Testis (tissue), 2 donors: Measurements from ENCODE around the gene TSC22D2.

Experiments
- POLR2A ChIP-seq: fragments of 450-650 bp; IDR thresholded peaks from one replicate; pipeline ENCODE4 v1.6.1; 2017; ENCODE audit warnings: antibody characterized with exemption, mild to moderate bottlenecking, moderate library complexity
- TF ChIP-seq, protein P1 (sequence below), 3 experiments: fragments of 450-650 bp in 2 of 3; fragments of 200-600 bp in 1 of 3; sonication (generic) in 1 of 3; IDR thresholded peaks; one replicate each; pipeline ENCODE4 v1.5.1; 2016 to 2019; ENCODE audit warnings: antibody characterized with exemption in 3 of 3, mild to moderate bottlenecking in 2 of 3, moderate library complexity in 1 of 3

DNA sequence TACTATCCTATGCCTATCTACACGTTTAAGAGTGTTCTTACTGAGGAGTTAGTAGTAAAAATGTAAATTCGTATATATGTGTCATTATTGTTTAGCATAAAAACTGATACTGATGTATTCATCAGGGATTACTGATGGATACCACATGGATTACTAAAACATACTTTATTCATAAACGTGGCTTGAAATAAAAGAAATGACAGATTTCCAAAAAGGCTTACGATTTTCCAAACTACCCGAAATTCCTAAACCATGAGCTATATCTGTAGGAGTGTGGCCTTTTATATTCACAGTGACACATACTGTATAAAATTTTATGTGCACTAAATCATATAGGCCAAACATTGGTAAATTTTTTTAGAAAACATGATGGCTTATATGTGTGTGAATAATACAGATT, 6.9 kb downstream of the TSC22D2 start:
- TF ChIP-seq, protein P1, sequence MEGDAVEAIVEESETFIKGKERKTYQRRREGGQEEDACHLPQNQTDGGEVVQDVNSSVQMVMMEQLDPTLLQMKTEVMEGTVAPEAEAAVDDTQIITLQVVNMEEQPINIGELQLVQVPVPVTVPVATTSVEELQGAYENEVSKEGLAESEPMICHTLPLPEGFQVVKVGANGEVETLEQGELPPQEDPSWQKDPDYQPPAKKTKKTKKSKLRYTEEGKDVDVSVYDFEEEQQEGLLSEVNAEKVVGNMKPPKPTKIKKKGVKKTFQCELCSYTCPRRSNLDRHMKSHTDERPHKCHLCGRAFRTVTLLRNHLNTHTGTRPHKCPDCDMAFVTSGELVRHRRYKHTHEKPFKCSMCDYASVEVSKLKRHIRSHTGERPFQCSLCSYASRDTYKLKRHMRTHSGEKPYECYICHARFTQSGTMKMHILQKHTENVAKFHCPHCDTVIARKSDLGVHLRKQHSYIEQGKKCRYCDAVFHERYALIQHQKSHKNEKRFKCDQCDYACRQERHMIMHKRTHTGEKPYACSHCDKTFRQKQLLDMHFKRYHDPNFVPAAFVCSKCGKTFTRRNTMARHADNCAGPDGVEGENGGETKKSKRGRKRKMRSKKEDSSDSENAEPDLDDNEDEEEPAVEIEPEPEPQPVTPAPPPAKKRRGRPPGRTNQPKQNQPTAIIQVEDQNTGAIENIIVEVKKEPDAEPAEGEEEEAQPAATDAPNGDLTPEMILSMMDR (IDR thresholded peaks at IDR 0.05), result no peak
- no peak for TF ChIP-seq POLR2A
